GM15510 (cell line): ENCODE measurements around the gene POMGNT2.

Experiments
- POLR2A ChIP-seq: IDR thresholded peaks from 3 replicates; pipeline ENCODE4 v1.6.1; 2011; ENCODE audit warnings: borderline replicate concordance; ENCODE audit not compliant: insufficient read length; ENCODE audit errors: extremely low read depth

Gene POMGNT2

DNA sequence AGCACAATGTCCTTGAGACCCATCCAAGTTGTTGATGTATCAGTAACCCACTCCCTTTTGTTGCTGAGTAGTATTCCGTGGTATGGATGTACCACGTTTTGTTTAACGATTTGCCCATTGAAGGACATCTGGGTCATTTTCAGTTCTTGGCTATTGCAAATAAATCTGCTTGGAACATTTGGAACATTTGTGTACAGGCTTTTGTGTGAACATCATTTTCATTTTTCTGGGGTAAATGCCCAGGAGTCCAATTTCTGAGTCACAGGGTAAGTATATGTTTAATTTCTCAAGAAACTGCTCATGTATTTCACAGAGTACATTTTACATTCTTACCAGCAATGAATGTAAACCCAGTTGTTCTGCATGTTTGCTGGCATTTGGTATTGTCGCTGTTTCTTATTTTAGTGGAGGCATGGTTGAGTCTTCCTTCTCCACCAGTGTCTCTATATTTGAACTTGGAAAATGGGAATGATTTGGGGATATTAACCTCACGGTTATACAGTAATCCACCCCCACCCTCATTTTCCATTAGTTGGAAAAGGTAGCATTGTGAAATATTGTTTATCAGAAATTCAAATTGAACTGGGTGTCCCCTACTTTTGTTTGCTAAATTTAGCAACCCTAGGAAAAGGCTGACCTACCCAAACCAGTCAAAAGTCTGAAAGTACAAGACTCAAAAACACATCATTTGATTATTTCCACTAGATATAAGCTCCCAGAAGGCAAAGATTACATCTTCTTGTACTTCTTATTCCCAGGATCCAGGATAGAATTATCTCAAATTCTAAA, 30.8 kb downstream of the POMGNT2 start:
- no peak for TF ChIP-seq POLR2A

DNA sequence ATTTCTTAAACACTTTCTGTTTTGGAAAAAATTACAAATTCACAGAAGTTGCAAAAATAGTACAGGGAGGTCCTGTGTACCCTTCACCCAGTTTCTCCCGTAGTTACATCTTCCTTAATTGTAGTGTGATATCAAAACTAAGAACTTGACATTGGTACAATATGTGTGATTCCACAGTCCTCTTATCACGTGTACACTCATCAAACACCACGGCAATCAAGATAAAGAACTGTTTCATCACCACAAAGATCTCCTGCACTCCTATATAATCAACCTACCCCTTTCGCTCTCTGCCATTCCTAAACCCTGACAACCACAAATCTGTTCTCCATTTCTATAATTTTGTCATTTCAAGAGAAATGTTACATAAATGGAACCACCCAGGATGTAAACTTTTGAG, 31.4 kb downstream of the POMGNT2 start:
- no peak for TF ChIP-seq POLR2A

DNA sequence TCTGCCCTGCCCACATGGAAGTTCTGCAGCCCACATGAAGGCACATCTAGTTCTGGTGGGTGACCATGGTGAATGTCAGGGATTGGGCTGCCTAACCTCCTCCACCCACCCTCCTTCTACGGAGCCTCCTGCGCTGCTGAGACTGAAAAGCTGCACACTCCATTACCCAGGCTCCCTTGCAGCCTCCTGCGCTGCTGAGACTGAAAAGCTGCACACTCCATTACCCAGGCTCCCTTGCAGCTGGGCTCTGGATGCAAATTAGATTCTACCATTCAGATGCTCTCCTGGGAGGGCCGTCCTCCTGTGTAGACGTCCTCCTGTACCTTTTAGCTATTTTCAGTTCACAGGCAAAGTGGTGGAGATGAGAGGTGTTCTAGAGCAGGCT, 32.1 kb downstream of the POMGNT2 start:
- no peak for TF ChIP-seq POLR2A

DNA sequence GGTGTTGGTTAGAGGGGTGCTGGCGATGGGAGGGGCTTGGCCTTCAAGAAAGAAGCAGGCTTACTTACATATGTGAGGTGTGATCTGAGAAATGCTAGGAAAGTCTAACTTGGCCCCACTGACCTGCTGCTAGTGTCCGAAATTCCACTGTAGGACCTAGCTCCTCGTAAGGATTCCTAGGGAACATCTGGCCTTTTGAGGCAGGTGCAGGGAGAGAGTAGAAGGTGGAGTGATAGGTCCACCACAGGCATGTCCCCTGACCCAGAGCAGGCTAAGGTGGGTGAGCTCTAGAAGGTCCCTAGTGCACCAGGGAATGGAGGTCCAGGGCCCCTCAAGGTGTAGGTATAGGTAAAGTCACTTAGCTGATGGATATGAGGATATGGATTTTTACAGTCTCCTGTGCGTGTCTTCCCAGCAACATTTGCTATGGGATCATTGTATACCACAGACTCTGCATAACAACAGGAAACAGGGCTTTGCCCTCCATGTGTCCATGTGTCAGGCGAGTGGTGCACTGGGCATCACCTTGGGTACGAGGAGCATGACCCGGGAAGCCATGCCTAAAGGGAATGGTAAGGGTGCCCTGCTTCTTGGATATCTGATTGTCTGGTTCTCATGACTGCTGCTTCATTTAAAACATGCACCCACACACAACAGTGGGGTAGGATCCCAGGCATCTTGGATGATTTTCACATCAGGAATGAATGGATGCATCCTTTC, 32.6 kb downstream of the POMGNT2 start:
- no peak for TF ChIP-seq POLR2A

DNA sequence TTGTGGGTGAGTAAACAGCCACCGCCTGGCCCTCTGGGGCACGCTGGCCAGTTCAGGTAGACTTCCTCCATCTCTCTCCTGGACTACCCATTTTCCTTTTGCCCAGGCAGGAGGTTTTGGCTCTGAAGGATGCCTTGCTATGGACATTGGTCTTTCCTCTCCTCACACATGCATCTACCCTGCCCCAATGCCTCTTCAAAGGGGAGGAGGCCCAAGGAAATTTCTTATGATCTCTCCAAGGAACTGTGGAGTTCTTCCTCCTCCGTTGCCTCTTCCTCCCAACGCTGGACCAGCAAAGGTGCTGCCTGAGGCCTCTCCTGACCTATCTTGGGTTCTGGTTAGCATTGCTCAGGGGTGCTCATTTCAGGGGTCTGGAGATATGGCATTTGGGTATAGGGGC, 33.5 kb downstream of the POMGNT2 start:
- no peak for TF ChIP-seq POLR2A

DNA sequence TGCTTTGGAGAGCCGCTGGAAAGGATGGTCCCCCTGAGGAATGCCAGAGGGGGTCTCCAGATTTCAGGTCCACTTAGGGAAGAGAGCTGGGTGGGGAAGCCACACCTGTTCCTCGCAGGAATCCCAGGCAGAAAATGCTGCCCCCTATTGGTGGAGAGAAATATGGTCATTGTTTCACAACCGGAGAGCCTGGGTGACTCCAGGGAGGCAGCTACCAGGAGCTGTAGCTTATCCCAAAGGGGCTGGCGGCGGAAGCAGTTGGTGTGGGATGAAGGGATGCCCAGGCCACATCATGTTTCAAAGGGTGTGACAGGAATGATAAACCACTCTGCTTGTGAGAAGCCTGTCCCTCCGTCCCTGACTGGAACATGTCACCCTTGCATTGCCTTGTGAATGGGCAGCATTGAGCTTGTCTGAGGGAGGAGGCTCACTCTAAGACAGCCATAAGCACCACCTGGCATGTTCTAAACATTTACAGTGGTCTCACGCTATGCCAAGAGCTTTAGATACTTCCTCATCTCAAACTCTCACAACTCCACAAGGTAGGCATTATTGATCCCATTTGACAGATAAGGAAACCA, 34.5 kb downstream of the POMGNT2 start:
- TF ChIP-seq POLR2A = no peak

DNA sequence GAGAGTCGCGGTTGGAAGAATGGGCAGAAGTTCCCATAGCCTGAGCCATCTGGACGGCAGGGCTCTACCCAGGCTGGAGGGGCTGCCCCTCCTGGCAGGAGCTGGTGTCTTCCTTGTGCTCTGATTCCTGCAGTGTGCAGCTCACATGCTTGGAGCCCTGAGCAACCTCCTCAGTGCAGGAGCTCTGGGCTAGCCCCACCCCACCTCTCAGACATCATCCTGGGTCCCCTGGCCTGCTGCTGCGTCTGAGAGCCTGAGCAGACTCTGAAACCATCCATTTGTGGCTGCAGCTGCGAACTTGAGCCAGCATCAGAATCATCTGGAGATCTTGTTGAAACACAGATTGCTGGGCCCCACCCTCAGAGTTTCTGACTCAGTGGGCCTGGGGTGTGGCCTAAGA, 42.8 kb downstream of the POMGNT2 start:
- TF ChIP-seq POLR2A = no peak

DNA sequence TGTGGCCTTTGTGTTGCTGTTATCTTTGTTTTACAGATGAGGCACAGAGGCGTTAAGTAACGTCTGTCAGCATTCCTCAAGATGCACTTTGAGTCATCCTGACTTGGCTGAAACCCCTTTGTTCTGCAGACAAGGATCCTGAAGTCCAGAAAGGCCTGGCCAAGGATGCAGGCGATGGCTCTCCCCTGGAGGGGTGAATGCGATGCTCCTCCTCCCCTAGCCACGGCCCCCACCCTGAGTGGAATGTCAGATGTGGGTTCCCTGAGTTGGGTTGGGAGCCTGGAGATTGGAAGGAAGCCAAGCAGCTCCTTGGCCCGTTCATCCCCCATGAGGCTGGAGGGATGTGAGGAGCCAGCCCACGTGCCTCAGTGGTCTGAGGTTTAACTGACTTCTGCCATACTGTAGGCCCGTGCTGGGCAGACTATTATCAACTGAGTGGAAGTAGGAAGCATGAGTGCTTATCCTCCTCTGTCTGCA, 43.3 kb downstream of the POMGNT2 start:
- no peak for TF ChIP-seq POLR2A

DNA sequence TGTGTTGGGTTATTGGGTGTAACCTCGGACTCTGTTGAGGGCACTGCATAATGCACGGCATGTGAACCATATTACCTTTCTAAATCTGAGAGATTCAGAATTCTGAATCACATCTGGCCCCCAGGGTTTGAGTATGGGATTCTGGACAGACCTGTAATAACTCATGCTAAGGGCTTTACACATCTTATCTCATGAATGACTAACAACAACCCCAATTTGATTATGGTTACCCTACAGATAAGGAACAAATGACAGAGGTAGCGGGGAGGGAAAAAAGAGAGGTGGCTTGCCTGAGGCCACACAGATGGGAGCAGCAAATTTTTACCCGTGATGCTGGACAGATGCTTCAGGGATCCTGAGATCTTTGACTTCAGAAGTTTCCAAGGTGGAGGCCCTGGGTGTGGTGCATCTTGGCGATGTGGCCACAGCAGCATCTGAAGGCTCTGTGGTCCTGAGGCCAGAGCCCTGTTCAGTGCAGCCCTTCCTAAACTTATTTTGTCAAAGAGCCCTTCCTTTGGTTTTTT, 43.8 kb downstream of the POMGNT2 start:
- no peak for TF ChIP-seq POLR2A

DNA sequence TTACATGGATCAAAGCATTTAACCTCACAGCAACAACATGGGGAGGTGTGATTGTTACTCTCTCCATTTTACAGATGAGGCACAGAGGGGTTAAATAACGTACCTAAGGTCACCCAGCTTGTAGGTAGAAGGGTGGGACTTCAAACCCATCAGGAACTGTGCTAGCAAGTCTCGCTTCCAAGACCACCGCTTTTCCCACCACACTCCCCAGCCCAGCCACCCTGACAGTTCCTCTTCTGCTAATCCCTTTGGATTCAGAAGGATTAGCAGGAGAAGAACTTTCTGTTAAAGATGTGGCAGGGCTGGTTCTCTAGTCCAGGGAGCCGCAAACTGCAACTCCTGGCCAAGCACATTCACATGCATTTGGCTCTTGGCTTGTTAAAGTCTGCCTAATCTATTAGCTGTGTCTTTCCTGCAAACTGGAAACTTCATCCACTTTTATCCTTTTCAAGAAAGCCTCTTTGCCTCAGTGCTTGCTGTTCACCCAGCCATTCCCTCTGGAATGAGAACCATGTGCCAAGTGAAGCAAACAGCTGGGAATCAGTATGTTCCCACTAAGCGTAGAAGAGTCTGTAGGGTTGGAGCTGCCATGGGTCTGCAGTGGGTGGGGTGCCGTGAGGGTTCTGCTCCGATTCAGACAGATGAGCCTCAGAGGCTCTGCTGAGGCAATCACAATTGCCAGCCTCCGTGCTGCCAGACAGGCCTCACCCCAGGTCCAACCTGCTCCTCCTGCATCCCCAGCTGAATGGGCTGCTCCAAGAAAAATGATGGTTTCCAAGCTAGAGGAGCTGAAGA, 44.6 kb downstream of the POMGNT2 start:
- TF ChIP-seq POLR2A = no peak

DNA sequence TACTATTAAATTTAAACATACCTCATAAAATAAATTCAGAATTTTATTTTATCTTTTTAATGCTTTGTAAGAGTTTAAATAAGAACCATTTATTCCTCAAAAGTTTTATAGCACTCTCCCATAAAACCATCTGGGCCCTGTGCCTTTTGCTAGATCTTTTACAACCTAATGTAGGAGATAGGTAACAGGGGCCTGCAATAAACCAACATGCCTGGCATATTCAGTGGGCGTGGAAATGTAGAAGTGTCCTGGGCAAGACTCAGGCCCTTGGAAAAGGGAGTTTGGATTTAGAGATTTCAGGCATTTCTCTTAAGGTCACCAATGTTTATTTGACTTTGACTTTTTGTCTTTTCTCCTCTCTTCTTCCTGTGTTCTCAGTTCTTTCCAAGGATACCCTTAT, 46.4 kb downstream of the POMGNT2 start:
- no peak for TF ChIP-seq POLR2A

DNA sequence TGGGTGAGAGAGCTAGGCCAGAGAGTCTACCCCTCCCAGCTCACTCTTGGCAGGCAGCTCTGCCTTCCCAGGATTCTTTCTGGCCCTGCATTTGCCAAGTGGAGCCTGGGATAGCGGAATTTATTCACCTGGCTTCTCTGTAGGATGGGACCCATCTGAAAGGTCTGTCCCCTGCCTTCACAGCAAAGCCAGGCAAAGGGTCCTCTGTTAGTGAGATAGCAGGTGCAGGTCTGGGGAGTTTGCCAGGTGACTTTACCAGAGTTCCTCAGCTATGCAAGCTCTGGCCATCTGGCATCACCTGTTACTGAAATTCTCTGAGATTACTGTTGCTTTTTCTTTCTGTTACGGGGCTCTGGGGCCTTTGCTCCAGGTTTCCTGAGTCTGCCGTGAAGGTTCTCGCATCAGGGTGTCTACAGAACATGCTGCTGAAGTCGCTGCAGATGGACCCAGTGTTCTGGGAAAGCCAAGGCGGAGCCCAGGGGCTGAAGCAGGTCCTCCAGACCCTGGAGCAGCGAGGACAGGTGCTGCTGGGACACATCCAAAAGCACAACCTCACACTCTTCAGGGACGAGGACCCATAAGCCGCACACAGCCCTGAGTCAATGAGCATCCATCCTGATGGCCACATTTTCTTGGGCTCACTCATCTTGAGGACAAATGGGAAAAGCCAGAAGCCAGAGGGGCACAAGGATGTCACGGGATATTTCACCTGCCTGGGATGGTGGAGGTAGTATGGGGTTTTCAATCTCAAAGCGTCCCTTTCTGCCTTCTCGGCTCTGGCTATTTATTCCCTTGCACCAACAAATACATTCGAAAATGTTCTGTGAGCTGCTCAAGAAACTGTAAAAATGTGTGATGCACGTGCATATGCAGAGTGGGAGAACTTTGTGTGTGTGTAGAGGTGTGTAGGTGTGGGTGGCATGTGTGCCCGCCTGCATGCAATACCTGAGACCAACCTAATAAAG, 49.8 kb downstream of the POMGNT2 start:
- no peak for TF ChIP-seq POLR2A

DNA sequence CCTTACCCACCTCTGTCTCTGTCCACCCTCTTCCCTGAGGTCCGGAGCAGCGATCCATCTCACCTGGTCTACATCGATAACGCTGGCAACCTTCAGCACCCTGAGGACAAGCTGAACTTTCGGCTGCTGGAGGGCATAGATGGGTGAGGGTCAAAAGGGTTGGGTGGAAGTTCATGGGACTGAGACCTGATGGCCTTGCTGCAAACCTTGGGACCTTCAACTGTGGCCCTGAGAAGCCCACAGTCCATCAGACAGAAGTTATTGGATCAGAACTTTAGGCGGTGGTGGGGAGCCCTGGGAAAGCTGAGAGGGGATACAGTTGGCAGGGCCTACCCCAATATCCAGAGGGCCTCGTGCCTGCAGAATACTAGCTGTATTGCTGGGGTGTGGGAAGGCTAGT, 50.5 kb downstream of the POMGNT2 start:
- TF ChIP-seq POLR2A = no peak

DNA sequence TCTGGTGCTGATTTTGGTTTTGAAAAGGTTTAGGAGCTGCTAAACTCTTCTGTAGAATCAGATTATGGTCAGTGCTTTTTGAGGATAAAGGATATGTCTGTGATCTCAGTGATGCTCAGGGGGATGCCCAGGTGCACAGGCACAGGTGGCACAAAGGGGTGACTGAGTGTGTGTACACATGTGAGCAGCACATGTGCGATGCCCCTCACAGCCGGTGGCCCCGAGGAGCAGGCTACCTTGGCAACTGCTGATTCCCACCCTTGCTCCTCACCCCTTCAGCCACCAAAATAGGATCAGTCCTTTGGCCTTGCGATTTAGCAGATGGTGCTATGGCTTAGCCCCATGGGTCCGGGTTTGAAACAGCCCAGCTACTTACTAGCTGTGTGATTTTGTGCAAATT, 51.1 kb downstream of the POMGNT2 start:
- no peak for TF ChIP-seq POLR2A

DNA sequence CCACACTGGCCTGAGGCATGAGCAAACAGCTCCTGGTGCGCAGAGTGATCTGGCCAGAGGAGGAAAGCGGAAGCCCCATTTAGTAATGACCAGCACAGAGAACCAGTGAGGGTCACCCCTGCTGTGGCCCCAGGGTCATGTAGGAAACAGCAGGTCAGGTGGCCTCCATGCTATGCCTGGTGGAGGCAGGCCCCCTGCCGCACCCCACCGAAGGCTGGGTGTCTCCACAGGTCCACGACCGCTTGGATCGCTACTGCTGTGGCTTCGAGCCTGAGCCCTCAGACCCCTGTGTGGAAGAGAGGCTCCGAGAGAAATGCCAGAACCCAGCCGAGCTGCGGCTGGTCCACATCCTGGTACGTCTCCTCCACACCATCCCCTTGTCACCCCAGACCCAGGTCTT, 52.6 kb downstream of the POMGNT2 start:
- no peak for TF ChIP-seq POLR2A

DNA sequence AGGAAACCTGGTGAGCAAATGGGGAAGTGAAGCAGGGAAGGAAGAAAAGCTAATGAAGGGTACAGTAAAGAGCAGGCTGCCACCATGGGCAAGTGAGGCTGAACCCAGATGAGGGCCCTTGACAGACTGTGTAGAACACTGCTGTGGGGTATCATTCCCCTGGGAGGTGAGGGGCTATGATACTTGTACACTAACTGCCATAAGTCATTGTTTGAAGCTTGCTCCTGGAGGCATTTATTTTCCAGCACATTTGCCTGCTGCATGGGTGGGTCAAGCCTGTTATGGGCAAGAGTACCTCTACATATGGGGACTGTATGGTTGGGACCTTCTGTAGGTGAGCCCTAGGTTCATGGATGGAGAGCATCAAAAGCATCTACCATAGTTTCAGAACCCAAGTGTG, 57.4 kb downstream of the POMGNT2 start:
- TF ChIP-seq POLR2A = no peak
